Endothelial cell (in vitro differentiated cells): Measurements from ENCODE around the gene MSANTD2. TPM values are rescaled to one million over a fixed set of nuclear protein-coding genes. Genes with fewer than 3 reads are reported as not detected.

Experiments
- DNase-seq: peaks from one replicate; pipeline ENCODE4 v3.0.0; 2021; ENCODE audit warnings: low spot score
- H3K27ac Mint-ChIP-seq: one replicate; pipeline ENCODE4 v1.8.0; 2021; ENCODE audit warnings: mixed read lengths, inconsistent platforms; ENCODE audit not compliant: unreplicated experiment
- H3K27me3 Mint-ChIP-seq: one replicate; pipeline ENCODE4 v1.8.0; 2021; ENCODE audit warnings: mild to moderate bottlenecking, moderate library complexity, mixed read lengths, inconsistent platforms; ENCODE audit not compliant: unreplicated experiment
- H3K36me3 Mint-ChIP-seq: one replicate; pipeline ENCODE4 v1.8.0; 2021; ENCODE audit warnings: mild to moderate bottlenecking, low read depth, mixed read lengths, inconsistent platforms; ENCODE audit not compliant: unreplicated experiment
- H3K4me1 Mint-ChIP-seq: one replicate; pipeline ENCODE4 v1.8.0; 2021; ENCODE audit warnings: mild to moderate bottlenecking, mixed read lengths, inconsistent platforms; ENCODE audit not compliant: unreplicated experiment
- H3K4me3 Mint-ChIP-seq: one replicate; pipeline ENCODE4 v1.8.0; 2021; ENCODE audit warnings: mild to moderate bottlenecking, mixed read lengths, inconsistent platforms; ENCODE audit not compliant: unreplicated experiment
- H3K9me3 Mint-ChIP-seq: one replicate; pipeline ENCODE4 v1.8.0; 2021; ENCODE audit warnings: mixed read lengths, inconsistent platforms; ENCODE audit not compliant: unreplicated experiment
- CTCF ChIP-seq: fragments of 200-600 bp; sonication (generic); IDR thresholded peaks from one replicate; pipeline ENCODE4 v1.5.0; 2021; ENCODE audit warnings: antibody characterized with exemption; ENCODE audit not compliant: unreplicated experiment
- total RNA-seq: library from RNA; stranded (reverse); fragmentation: NEBNext Ultra II Directional; extraction: Animal tissue kit (Norgen Biotek cat#: 25700); gene quantifications from one replicate; pipeline ENCODE4 v1.2.1, GENCODE V29; 2021; ENCODE audit not compliant: unreplicated experiment

Gene MSANTD2
- total RNA-seq, 1 donor from 2014 or later, result 32.4 TPM

GRCh38 chr11:124793466-124794278, 6.5 kb downstream of the MSANTD2 start:
- Mint-ChIP-seq H3K4me1 (peaks cover 14% of the 10 kb centered on the region), H3K4me3 (no peak overlapping the region), H3K27ac (no peak overlapping the region), H3K9me3 (no peaks in the 10 kb centered on the region), H3K27me3 (no peaks in the 10 kb centered on the region), H3K36me3 (no peaks in the 10 kb centered on the region)
- DNase-seq, result peak; percentile 35
- peak; percentile 66 for TF ChIP-seq CTCF

GRCh38 chr11:124791626-124792341, 8.4 kb downstream of the MSANTD2 start:
- Mint-ChIP-seq H3K27me3 (no peaks in the 10 kb centered on the region), H3K36me3 (no peaks in the 10 kb centered on the region), H3K9me3 (no peaks in the 10 kb centered on the region), H3K4me1 (peaks cover 5% of the 10 kb centered on the region), H3K27ac (no peak overlapping the region), H3K4me3 (no peak overlapping the region)
- no peak for DNase-seq
- TF ChIP-seq CTCF, result no peak

- Mint-ChIP-seq H3K4me3 (no peak overlapping the region), H3K9me3 (no peaks in the 10 kb centered on the region), H3K36me3 (no peaks in the 10 kb centered on the region), H3K27ac (no peak overlapping the region), H3K27me3 (no peaks in the 10 kb centered on the region), H3K4me1 (peaks cover 5% of the 10 kb centered on the region)
- no peak for TF ChIP-seq CTCF
- no peak for DNase-seq
Measured at GRCh38 chr11:124788521-124788920, 11.7 kb downstream of the MSANTD2 start.

GRCh38 chr11:124784051-124784450, 16.2 kb downstream of the MSANTD2 start:
- DNase-seq, result no peak
- no peak overlapping the region for H3K27ac Mint-ChIP-seq
- no peaks in the 10 kb centered on the region for H3K9me3 Mint-ChIP-seq
- no peak for TF ChIP-seq CTCF
- no peaks in the 10 kb centered on the region for H3K27me3 Mint-ChIP-seq
- no peaks in the 10 kb centered on the region for H3K4me1 Mint-ChIP-seq
- no peaks in the 10 kb centered on the region for H3K36me3 Mint-ChIP-seq
- no peak overlapping the region for H3K4me3 Mint-ChIP-seq

- no peak for TF ChIP-seq CTCF
- H3K27ac Mint-ChIP-seq, result no peak overlapping the region
- no peaks in the 10 kb centered on the region for H3K27me3 Mint-ChIP-seq
- H3K4me1 Mint-ChIP-seq, result peaks cover 7% of the 10 kb centered on the region
- H3K9me3 Mint-ChIP-seq, result no peaks in the 10 kb centered on the region
- H3K4me3 Mint-ChIP-seq, result no peak overlapping the region
- DNase-seq, result no peak
- no peaks in the 10 kb centered on the region for H3K36me3 Mint-ChIP-seq
Measured at GRCh38 chr11:124783002-124783401, 17.2 kb downstream of the MSANTD2 start.
